ENCODE data around the gene NAB1.

DNA sequence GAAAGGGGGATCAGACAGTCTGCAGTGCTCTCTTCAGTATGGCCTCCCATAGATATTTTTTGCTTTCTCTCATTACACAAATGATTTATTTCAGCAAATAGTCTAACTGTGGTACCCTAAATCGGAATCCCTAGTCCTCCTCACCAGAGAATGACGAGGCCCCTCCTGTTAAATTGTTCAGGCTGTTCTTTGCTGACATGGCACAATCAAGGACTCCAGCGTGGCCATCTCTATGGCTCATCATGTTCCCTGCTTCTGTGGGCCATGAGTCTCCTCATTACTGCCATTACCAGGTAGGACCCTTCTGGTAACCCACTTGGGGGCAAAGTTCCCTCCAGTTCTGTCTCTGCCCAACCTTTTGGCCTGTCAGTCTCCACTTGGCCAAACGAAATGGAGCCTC lies 62.2 kb downstream of the NAB1 start:
- TF ChIP-seq, protein P1, sequence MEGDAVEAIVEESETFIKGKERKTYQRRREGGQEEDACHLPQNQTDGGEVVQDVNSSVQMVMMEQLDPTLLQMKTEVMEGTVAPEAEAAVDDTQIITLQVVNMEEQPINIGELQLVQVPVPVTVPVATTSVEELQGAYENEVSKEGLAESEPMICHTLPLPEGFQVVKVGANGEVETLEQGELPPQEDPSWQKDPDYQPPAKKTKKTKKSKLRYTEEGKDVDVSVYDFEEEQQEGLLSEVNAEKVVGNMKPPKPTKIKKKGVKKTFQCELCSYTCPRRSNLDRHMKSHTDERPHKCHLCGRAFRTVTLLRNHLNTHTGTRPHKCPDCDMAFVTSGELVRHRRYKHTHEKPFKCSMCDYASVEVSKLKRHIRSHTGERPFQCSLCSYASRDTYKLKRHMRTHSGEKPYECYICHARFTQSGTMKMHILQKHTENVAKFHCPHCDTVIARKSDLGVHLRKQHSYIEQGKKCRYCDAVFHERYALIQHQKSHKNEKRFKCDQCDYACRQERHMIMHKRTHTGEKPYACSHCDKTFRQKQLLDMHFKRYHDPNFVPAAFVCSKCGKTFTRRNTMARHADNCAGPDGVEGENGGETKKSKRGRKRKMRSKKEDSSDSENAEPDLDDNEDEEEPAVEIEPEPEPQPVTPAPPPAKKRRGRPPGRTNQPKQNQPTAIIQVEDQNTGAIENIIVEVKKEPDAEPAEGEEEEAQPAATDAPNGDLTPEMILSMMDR (conservative IDR thresholded peaks at IDR 0.05; ENCODE audit: low read depth, low read length), result no peak
- TF ChIP-seq EZH2 (IDR thresholded peaks at IDR 0.05; ENCODE audit: borderline replicate concordance, low read depth, low read length, poor library complexity, severe bottlenecking), result no peak
